ENCODE results near the gene ING4. TPM values are rescaled to one million over a fixed set of nuclear protein-coding genes. Genes with fewer than 3 reads are reported as not detected.

ING4 gene
- total and polyA plus RNA-seq, 2 donors (not counting 3 experiments of a cell fraction or from before 2014, with no cell fraction given) = 34.7 to 52.0 TPM

GRCh38 chr12:6672143-6672542 is 9.2 kb upstream of the ING4 start:
- Histone ChIP-seq H3K27ac (ENCODE audit: insufficient read depth, low read depth, low read length) (no peak overlapping the region), H3K4me1 (ENCODE audit: control insufficient read depth, extremely low read depth, insufficient read depth, low read length) (no peaks in the 10 kb centered on the region), H2AFZ (ENCODE audit: low read depth, low read length) (no peak overlapping the region), H3K9me3 (replicated peaks; ENCODE audit: control insufficient read depth, insufficient read depth, low read length) (no peaks in the 10 kb centered on the region), H3K4me2 (ENCODE audit: insufficient read depth, low read length) (no peak overlapping the region), H3K9me1 (replicated peaks; ENCODE audit: control insufficient read depth, extremely low read depth, insufficient read depth, low read length) (no peaks in the 10 kb centered on the region), H3K9ac (replicated peaks; ENCODE audit: extremely low read depth, insufficient read depth, low read length) (no peak overlapping the region), H3K79me2 (ENCODE audit: control insufficient read depth, insufficient read depth, low read length) (peaks cover 2% of the 10 kb centered on the region), H4K20me1 (replicated peaks; ENCODE audit: control insufficient read depth, extremely low read depth, insufficient read depth, low read length) (no peaks in the 10 kb centered on the region), H3K4me3 (replicated peaks in 1 of 3; ENCODE audit: insufficient read depth in 1 of 3, low read depth in 1 of 3, low read length in 3 of 3) (no peak overlapping the region), H3K27me3 (ENCODE audit: control insufficient read depth in 2 of 2, insufficient read depth in 2 of 2, low read length in 2 of 2) (no peaks in the 10 kb centered on the region), H3K36me3 (ENCODE audit: control insufficient read depth in 2 of 2, extremely low read depth in 1 of 2, insufficient read depth in 2 of 2, low read length in 2 of 2) (peaks cover 34 to 62% of the 10 kb centered on the region in 2 experiments)
- BruUV-seq (replicated peaks) = no TSS peak
- ChIA-PET CTCF (interaction anchor here (2.5 kb wide), 1 partner anchor 12 kb away, joined by 12 read pairs; no protein-coding TSS in a partner anchor), POLR2A (no interaction called here)
- intact Hi-C loops (cut with micrococcal nuclease) = no loop called here
- no peak for TF ChIP-seq JUN (IDR thresholded peaks at IDR 0.05; ENCODE audit: borderline replicate concordance, insufficient read depth, insufficient read length, low read depth)
- TF ChIP-seq, protein P1, sequence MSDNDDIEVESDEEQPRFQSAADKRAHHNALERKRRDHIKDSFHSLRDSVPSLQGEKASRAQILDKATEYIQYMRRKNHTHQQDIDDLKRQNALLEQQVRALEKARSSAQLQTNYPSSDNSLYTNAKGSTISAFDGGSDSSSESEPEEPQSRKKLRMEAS (IDR thresholded peaks at IDR 0.05; ENCODE audit: insufficient read depth, insufficient read length) = no peak
- TF ChIP-seq, protein P2, sequence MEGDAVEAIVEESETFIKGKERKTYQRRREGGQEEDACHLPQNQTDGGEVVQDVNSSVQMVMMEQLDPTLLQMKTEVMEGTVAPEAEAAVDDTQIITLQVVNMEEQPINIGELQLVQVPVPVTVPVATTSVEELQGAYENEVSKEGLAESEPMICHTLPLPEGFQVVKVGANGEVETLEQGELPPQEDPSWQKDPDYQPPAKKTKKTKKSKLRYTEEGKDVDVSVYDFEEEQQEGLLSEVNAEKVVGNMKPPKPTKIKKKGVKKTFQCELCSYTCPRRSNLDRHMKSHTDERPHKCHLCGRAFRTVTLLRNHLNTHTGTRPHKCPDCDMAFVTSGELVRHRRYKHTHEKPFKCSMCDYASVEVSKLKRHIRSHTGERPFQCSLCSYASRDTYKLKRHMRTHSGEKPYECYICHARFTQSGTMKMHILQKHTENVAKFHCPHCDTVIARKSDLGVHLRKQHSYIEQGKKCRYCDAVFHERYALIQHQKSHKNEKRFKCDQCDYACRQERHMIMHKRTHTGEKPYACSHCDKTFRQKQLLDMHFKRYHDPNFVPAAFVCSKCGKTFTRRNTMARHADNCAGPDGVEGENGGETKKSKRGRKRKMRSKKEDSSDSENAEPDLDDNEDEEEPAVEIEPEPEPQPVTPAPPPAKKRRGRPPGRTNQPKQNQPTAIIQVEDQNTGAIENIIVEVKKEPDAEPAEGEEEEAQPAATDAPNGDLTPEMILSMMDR (IDR thresholded peaks at IDR 0.05; ENCODE audit: extremely low read depth in 1 of 2, insufficient read depth in 1 of 2, low read depth in 1 of 2, low read length in 2 of 2) = no peak
- TF ChIP-seq MYC (IDR thresholded peaks at IDR 0.05; ENCODE audit: low read depth, low read length) = no peak
- no peak for TF ChIP-seq GATA2 (IDR thresholded peaks at IDR 0.05; ENCODE audit: insufficient read depth, insufficient read length, low read depth, low read length)
- no peak for TF ChIP-seq EZH2 (IDR thresholded peaks at IDR 0.05; ENCODE audit: borderline replicate concordance, low read depth, low read length, severe bottlenecking)
- FAIRE-seq (no peak), DNase-seq (ENCODE audit: low read depth, low spot score) (no peak)
- dilution Hi-C loops (cut with MboI; ENCODE audit: extremely low pct_ligation_motif_present, low sequenced_read_pairs) = no loop called here
